K562 (cell line): ENCODE data around the gene COQ8B. TPM values are rescaled to one million over a fixed set of nuclear protein-coding genes. Genes with fewer than 3 reads are reported as not detected.

Experiments used
- ETV1 ChIP-seq: fragments of 450-650 bp; conservative IDR thresholded peaks from 2 replicates; pipeline ENCODE4 v1.6.1; 2016; ENCODE audit warnings: missing genetic modification characterization, control low read depth, low read depth, missing compliant biosample characterization
- FOXJ2 ChIP-seq: fragments of 200-800 bp; sonication (Bioruptor generic); IDR thresholded peaks from 2 replicates; pipeline ENCODE4 v1.6.1; 2016; ENCODE audit warnings: missing genetic modification characterization, missing compliant biosample characterization
- FOXK2 ChIP-seq, 2 experiments: fragments of 450-650 bp; IDR thresholded peaks in 1 of 2; conservative IDR thresholded peaks in 1 of 2; 2 replicates each; pipeline ENCODE4 v1.6.1; 2016; ENCODE audit warnings: low read depth in 2 of 2, mild to moderate bottlenecking in 1 of 2
- JUN ChIP-seq, 2 experiments: sonication (generic) in 1 of 2; formaldehyde crosslinking in 1 of 2; IDR thresholded peaks; 2 replicates each; pipeline versions ENCODE4 v1.6.1 to v1.8.0; 2012 to 2022; ENCODE audit warnings: borderline replicate concordance in 2 of 2, mild to moderate bottlenecking in 2 of 2, improper control_type of control experiment in 1 of 2, low read depth in 1 of 2, low read length in 1 of 2, missing genetic modification reagents in 1 of 2
- LARP7 ChIP-seq: fragments of 450-650 bp; IDR thresholded peaks from 2 replicates; pipeline ENCODE4 v1.6.1; 2016
- NCOA4 ChIP-seq: fragments of 450-650 bp; IDR thresholded peaks from 2 replicates; pipeline ENCODE4 v1.6.1; 2018; ENCODE audit warnings: mild to moderate bottlenecking; ENCODE audit not compliant: partially characterized antibody
- NCOR1 ChIP-seq: fragments of 450-650 bp; IDR thresholded peaks from 2 replicates; pipeline ENCODE4 v1.6.1; 2016; ENCODE audit warnings: mild to moderate bottlenecking, moderate library complexity
- RHOXF2B ChIP-seq: fragments of 250-450 bp; sonication (Bioruptor Pico); conservative IDR thresholded peaks from 2 replicates; pipeline ENCODE4 v1.5.1; 2021
- SAFB2 ChIP-seq: fragments of 200-400 bp; formaldehyde crosslinking; IDR thresholded peaks from 2 replicates; pipeline ENCODE4 v1.6.1; 2018; ENCODE audit warnings: borderline replicate concordance, low read length, low read depth, moderate library complexity; ENCODE audit not compliant: severe bottlenecking
- SRSF3 ChIP-seq: fragments of 200-400 bp; formaldehyde crosslinking; IDR thresholded peaks from 2 replicates; pipeline ENCODE4 v1.6.1; 2016; ENCODE audit warnings: mild to moderate bottlenecking, low read length, moderate library complexity; ENCODE audit not compliant: insufficient read depth
- TAF15 ChIP-seq: fragments of 200-400 bp; formaldehyde crosslinking; IDR thresholded peaks from 2 replicates; pipeline ENCODE4 v1.6.1; 2017; ENCODE audit warnings: mild to moderate bottlenecking, low read depth, low read length, moderate library complexity
- TAL1 ChIP-seq: fragments of 450-650 bp; IDR thresholded peaks from 2 replicates; pipeline ENCODE4 v1.6.1; 2016; ENCODE audit warnings: mild to moderate bottlenecking
- TARDBP ChIP-seq: fragments of 450-650 bp; IDR thresholded peaks from 2 replicates; pipeline ENCODE4 v1.6.1; 2016
- TBP ChIP-seq: optimal IDR thresholded peaks from 2 replicates; pipeline ENCODE3; 2011; ENCODE audit warnings: low read depth, low read length, improper control_type of control experiment
- TSC22D4 ChIP-seq: fragments of 450-650 bp; IDR thresholded peaks from 2 replicates; pipeline ENCODE4 v1.6.1; 2016; ENCODE audit warnings: missing genetic modification characterization, missing biosample characterization, control low read depth
- ZBED1 ChIP-seq: IDR thresholded peaks from 2 replicates; pipeline ENCODE4 v1.6.1; 2014
- ZC3H11A ChIP-seq: IDR thresholded peaks from 2 replicates; pipeline ENCODE4 v1.6.1; 2012; ENCODE audit warnings: low read depth, low read length, improper control_type of control experiment
- ZNF778 ChIP-seq: fragments of 450-650 bp; formaldehyde crosslinking; IDR thresholded peaks from 2 replicates; pipeline ENCODE4 v1.4.0; 2020; ENCODE audit warnings: mild to moderate bottlenecking, moderate library complexity
- polyA plus RNA-seq, 8 experiments: library from polyadenylated mRNA; depleted of rRNA in 4 of 8; stranded (reverse) in 5 of 8; unstranded in 3 of 8; fragments of >200 nt; fragmentation: Nextera tagmentation in 2 of 8; fragmentation: Illumina TruSeq in 1 of 8; extraction: Ambion mirVana in 2 of 8; extraction: Trizol in 1 of 8; gene quantifications; 2 replicates each; pipeline versions ENCODE4 v1.2.1 to v1.2.3, GENCODE V29; 2011 to 2014; ENCODE audit warnings: inconsistent platforms in 1 of 8, missing spikeins in 1 of 8
- total RNA-seq, 7 experiments: library from RNA; depleted of rRNA in 6 of 7; stranded (reverse); fragments of >200 nt in 6 of 7; fragmentation: Illumina TruSeq in 2 of 7; extraction: Trizol in 2 of 7; gene quantifications; 2 replicates each; pipeline versions ENCODE4 v1.2.1 to v1.2.3, GENCODE V29; 2011 to 2021; ENCODE audit warnings: low replicate concordance in 1 of 7
- TF ChIP-seq, protein P1 (sequence below): sonication (generic); formaldehyde crosslinking; IDR thresholded peaks from 2 replicates; pipeline ENCODE4 v1.8.1; 2023; ENCODE audit warnings: mild to moderate bottlenecking, missing genetic modification reagents
- TF ChIP-seq, protein P2 (sequence below), 2 experiments: fragments of 450-650 bp in 1 of 2; sonication (generic) in 1 of 2; formaldehyde crosslinking in 1 of 2; IDR thresholded peaks in 1 of 2; conservative IDR thresholded peaks in 1 of 2; 2 replicates each; pipeline versions ENCODE4 v1.6.1 to v1.8.1; 2016 to 2023; ENCODE audit warnings: mild to moderate bottlenecking in 2 of 2, moderate library complexity in 2 of 2, inconsistent platforms in 1 of 2, missing genetic modification reagents in 1 of 2
- TF ChIP-seq, protein P3 (sequence below): fragments of 200-400 bp; formaldehyde crosslinking; IDR thresholded peaks from 2 replicates; pipeline ENCODE4 v1.6.1; 2017; ENCODE audit warnings: mild to moderate bottlenecking, low read depth, low read length, moderate library complexity

The COQ8B gene
- total and polyA plus RNA-seq, 9 of the 15 experiments (the other 6 are each of a cell fraction or from before 2014, with no cell fraction given): 0.41 to 32.3 (median 12.9) TPM

DNA sequence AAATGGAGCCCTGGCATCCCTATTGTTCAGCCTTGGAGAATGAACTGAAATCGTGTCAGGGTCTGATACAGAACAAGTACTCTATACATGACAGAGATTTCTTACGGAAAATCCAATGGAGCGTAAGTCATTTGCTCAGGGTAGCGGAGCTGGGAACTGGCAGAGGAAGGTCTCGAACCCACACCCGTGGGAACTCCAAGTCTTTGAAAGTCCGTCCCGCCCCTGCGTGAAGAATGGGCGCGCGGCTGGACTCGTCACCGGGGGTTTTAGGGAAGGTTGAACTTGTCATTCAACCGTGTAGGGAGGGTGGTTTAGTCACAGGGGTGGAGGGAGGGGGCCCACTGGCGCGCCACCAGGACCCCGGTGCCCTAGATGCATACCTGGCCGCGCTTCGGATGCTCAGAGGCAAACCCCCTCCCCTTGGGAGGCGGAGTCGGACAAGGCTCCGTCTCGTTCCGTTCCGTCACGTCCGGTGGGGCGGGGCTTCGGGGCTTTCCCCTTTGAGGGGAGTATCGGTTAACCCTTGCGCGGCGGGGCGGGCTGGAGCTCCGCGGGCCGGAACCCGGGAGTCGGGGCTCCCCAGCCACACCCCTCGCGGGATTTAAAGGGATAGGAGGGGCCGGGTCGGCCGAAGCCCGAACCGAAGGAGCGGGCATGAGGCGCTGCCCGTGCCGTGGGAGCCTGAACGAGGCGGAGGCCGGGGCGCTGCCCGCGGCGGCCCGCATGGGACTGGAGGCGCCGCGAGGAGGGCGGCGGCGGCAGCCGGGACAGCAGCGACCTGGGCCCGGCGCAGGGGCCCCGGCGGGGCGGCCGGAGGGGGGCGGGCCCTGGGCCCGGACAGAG lies at the start of gene COQ8B, which contains the start of gene ITPKC (continued):
- TF ChIP-seq, protein P1, sequence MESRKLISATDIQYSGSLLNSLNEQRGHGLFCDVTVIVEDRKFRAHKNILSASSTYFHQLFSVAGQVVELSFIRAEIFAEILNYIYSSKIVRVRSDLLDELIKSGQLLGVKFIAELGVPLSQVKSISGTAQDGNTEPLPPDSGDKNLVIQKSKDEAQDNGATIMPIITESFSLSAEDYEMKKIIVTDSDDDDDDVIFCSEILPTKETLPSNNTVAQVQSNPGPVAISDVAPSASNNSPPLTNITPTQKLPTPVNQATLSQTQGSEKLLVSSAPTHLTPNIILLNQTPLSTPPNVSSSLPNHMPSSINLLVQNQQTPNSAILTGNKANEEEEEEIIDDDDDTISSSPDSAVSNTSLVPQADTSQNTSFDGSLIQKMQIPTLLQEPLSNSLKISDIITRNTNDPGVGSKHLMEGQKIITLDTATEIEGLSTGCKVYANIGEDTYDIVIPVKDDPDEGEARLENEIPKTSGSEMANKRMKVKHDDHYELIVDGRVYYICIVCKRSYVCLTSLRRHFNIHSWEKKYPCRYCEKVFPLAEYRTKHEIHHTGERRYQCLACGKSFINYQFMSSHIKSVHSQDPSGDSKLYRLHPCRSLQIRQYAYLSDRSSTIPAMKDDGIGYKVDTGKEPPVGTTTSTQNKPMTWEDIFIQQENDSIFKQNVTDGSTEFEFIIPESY (CRISPR knock-in tag): no peak
- no peak for TF ChIP-seq LARP7
- no peak for TF ChIP-seq ZNF778 (CRISPR knock-in tag)
- no peak for TF ChIP-seq FOXK2 (conservative IDR thresholded peaks at IDR 0.05 in 1 of 2, IDR thresholded peaks at IDR 0.05 in 1 of 2; ENCODE audit: low read depth in 2 of 2)
- TF ChIP-seq RHOXF2B (CRISPR knock-in tag): no peak
- no peak for TF ChIP-seq TAF15
- TF ChIP-seq, protein P2, sequence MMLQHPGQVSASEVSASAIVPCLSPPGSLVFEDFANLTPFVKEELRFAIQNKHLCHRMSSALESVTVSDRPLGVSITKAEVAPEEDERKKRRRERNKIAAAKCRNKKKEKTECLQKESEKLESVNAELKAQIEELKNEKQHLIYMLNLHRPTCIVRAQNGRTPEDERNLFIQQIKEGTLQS (IDR thresholded peaks at IDR 0.05): no peak
- TF ChIP-seq, protein P2 (CRISPR knock-in tag; conservative IDR thresholded peaks at IDR 0.05): no peak
- TF ChIP-seq NCOR1: no peak; the same call in 1 of the 2 replicates
- TF ChIP-seq TBP: no peak
- no peak for TF ChIP-seq SRSF3
- TF ChIP-seq TSC22D4: no peak
- no peak for TF ChIP-seq TAL1
- no peak for TF ChIP-seq FOXJ2 (tag)
- no peak for TF ChIP-seq SAFB2
- TF ChIP-seq TARDBP: peak; percentile 44; the same call in 1 of the 2 replicates
- TF ChIP-seq ZBED1: no peak
- TF ChIP-seq ZC3H11A: no peak
- TF ChIP-seq NCOA4: no peak
- TF ChIP-seq, protein P3, sequence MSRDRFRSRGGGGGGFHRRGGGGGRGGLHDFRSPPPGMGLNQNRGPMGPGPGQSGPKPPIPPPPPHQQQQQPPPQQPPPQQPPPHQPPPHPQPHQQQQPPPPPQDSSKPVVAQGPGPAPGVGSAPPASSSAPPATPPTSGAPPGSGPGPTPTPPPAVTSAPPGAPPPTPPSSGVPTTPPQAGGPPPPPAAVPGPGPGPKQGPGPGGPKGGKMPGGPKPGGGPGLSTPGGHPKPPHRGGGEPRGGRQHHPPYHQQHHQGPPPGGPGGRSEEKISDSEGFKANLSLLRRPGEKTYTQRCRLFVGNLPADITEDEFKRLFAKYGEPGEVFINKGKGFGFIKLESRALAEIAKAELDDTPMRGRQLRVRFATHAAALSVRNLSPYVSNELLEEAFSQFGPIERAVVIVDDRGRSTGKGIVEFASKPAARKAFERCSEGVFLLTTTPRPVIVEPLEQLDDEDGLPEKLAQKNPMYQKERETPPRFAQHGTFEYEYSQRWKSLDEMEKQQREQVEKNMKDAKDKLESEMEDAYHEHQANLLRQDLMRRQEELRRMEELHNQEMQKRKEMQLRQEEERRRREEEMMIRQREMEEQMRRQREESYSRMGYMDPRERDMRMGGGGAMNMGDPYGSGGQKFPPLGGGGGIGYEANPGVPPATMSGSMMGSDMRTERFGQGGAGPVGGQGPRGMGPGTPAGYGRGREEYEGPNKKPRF: no peak
- no peak for TF ChIP-seq JUN (IDR thresholded peaks at IDR 0.05; ENCODE audit: borderline replicate concordance, low read depth, low read length)
- no peak for TF ChIP-seq JUN (CRISPR knock-in tag; IDR thresholded peaks at IDR 0.05; ENCODE audit: borderline replicate concordance)
- peak; percentile 76 for TF ChIP-seq ETV1 (tag)
